Measurements from ENCODE around the gene APOBEC3C. TPM values are rescaled to one million over a fixed set of nuclear protein-coding genes. Genes with fewer than 3 reads are reported as not detected.
"Not testable (repeated sequence)": the region's sequence is repeated elsewhere in the genome, so short reads cannot be mapped to it uniquely, and the experiment has no call there.

Gene APOBEC3C
- total RNA-seq, 1 experiment from 2014 or later: 8.2 TPM

- DNase-seq (ENCODE audit: low spot score): not testable (repeated sequence)
Observed at GRCh38 chr22:39061290-39061689, 47.2 kb downstream of the APOBEC3C start.

GRCh38 chr22:39061951-39062350 lies 47.9 kb downstream of the APOBEC3C start:
- DNase-seq (ENCODE audit: low spot score): not testable (repeated sequence)

- DNase-seq (ENCODE audit: low spot score): not testable (repeated sequence)
Observed at GRCh38 chr22:39063904-39064303, 49.8 kb downstream of the APOBEC3C start.

GRCh38 chr22:39066442-39067276 lies 52.6 kb downstream of the APOBEC3C start:
- DNase-seq (ENCODE audit: low spot score): not testable (repeated sequence)

GRCh38 chr22:39068033-39068785 lies 54.2 kb downstream of the APOBEC3C start:
- no peak for DNase-seq (ENCODE audit: low spot score)

Other genes starting within 250 kb of the APOBEC3C start
- 11.7 TPM in 2 replicates for gene DNAL4, start 220.1 kb upstream of the APOBEC3C start, total RNA-seq (2014; rRNA removed; shearing (Covaris generic))
- 1.9 and 2.7 TPM in 2 replicates for gene NPTXR, start 170.2 kb upstream of the APOBEC3C start, total RNA-seq (2014; rRNA removed; shearing (Covaris generic))
- gene CBX6, start 142.0 kb upstream of the APOBEC3C start, total RNA-seq (2014; rRNA removed; shearing (Covaris generic)): 20.1 and 20.9 TPM in 2 replicates
- not detected in 2 replicates for gene APOBEC3A, start 56.6 kb upstream of the APOBEC3C start, total RNA-seq (2014; rRNA removed; shearing (Covaris generic))
- gene APOBEC3B, start 31.9 kb upstream of the APOBEC3C start, total RNA-seq (2014; rRNA removed; shearing (Covaris generic)): 4.9 and 8.7 TPM in 2 replicates
- gene APOBEC3D, start 6.9 kb downstream of the APOBEC3C start, total RNA-seq (2014; rRNA removed; shearing (Covaris generic)): 0.10 and 1.9 TPM in 2 replicates
- 2.8 and 6.3 TPM in 2 replicates for gene APOBEC3F, start 26.6 kb downstream of the APOBEC3C start, total RNA-seq (2014; rRNA removed; shearing (Covaris generic))
- gene APOBEC3G, start 63.0 kb downstream of the APOBEC3C start, total RNA-seq (2014; rRNA removed; shearing (Covaris generic)): 21.4 and 23.3 TPM in 2 replicates
- 0.50 and 0.81 TPM in 2 replicates for gene APOBEC3H, start 83.0 kb downstream of the APOBEC3C start, total RNA-seq (2014; rRNA removed; shearing (Covaris generic))
- 0.74 and 3.3 TPM in 2 replicates for gene CBX7, start 138.4 kb downstream of the APOBEC3C start, total RNA-seq (2014; rRNA removed; shearing (Covaris generic))
- 9.8 and 13.4 TPM in 2 replicates for gene PDGFB, start 230.7 kb downstream of the APOBEC3C start, total RNA-seq (2014; rRNA removed; shearing (Covaris generic))